PC-9 (cell line): ENCODE measurements around the gene CCT2. TPM values are rescaled to one million over a fixed set of nuclear protein-coding genes. Genes with fewer than 3 reads are reported as not detected.

Source experiments
- BruUV-seq: library from RNA; stranded (reverse); fragments of 400-500 nt; replicated peaks from 2 replicates; lab custom pipeline; 2021; lab: Mats Ljungman, UMichigan
- CTCF ChIA-PET: fragments of 300-600 bp; sonication (Branson Sonifier 250); formaldehyde crosslinking; loops from one replicate; lab custom pipeline; 2022; ENCODE audit warnings: antibody characterized with exemption; lab: Charles Lee
- POLR2A ChIA-PET: fragments of 300-600 bp; sonication (Branson Sonifier 250); formaldehyde crosslinking; loops from one replicate; lab custom pipeline; 2022; ENCODE audit warnings: antibody characterized with exemption; ENCODE audit not compliant: unreplicated experiment; lab: Charles Lee
- DNase-seq, 2 experiments: peaks; one replicate each; pipeline versions ENCODE4 v3.0.0 to v3.0.0-alpha.2; 2015 to 2022; ENCODE audit warnings: mixed read lengths in 1 of 2
- H2AFZ ChIP-seq: fragments of 200-600 bp; sonication (generic); 2 replicates; pipeline ENCODE4 v1.8.1; 2017; ENCODE audit warnings: antibody characterized with exemption
- H3F3A ChIP-seq: fragments of 200-600 bp; sonication (generic); 2 replicates; pipeline ENCODE4 v1.8.1; 2017; ENCODE audit warnings: antibody characterized with exemption, mild to moderate bottlenecking, low read depth; ENCODE audit not compliant: insufficient read depth
- H3K27ac ChIP-seq: fragments of 200-600 bp; sonication (generic); 2 replicates; pipeline ENCODE4 v1.6.1; 2016; ENCODE audit warnings: mixed run types
- H3K27me3 ChIP-seq: fragments of 200-600 bp; sonication (generic); 2 replicates; pipeline ENCODE4 v1.6.1; 2016; ENCODE audit warnings: low read depth, mixed run types; ENCODE audit not compliant: insufficient read depth
- H3K36me3 ChIP-seq: fragments of 200-600 bp; sonication (generic); 2 replicates; pipeline ENCODE4 v1.6.1; 2016; ENCODE audit warnings: low read depth, mixed run types
- H3K4me1 ChIP-seq: fragments of 200-600 bp; sonication (generic); replicated peaks from 2 replicates; pipeline ENCODE4 v1.6.1; 2016; ENCODE audit warnings: mixed run types; ENCODE audit not compliant: insufficient read depth
- H3K4me2 ChIP-seq: fragments of 200-600 bp; sonication (generic); 2 replicates; pipeline ENCODE4 v1.6.1; 2017; ENCODE audit warnings: mixed run types
- H3K4me3 ChIP-seq: fragments of 200-600 bp; sonication (generic); 2 replicates; pipeline ENCODE4 v1.6.1; 2016; ENCODE audit warnings: mixed run types
- H3K79me2 ChIP-seq: fragments of 200-600 bp; sonication (generic); 2 replicates; pipeline ENCODE4 v1.6.1; 2017; ENCODE audit warnings: low read depth, mixed run types
- H3K9me2 ChIP-seq: fragments of 200-600 bp; sonication (generic); 2 replicates; pipeline ENCODE4 v1.8.1; 2017; ENCODE audit warnings: mild to moderate bottlenecking; ENCODE audit not compliant: insufficient read depth
- H3K9me3 ChIP-seq: fragments of 200-600 bp; sonication (generic); 2 replicates; pipeline ENCODE4 v1.8.1; 2016; ENCODE audit warnings: low read depth; ENCODE audit not compliant: insufficient read depth
- H4K20me1 ChIP-seq: fragments of 200-600 bp; sonication (generic); 2 replicates; pipeline ENCODE4 v1.8.1; 2017; ENCODE audit not compliant: insufficient read depth
- CTCF ChIP-seq: fragments of 200-600 bp; sonication (generic); conservative IDR thresholded peaks from 2 replicates; pipeline ENCODE4 v1.6.1; 2017; ENCODE audit warnings: mixed run types, antibody characterized with exemption, mild to moderate bottlenecking, moderate library complexity
- EZH2 ChIP-seq: fragments of 200-600 bp; sonication (generic); IDR thresholded peaks from 2 replicates; pipeline ENCODE4 v1.8.0; 2017; ENCODE audit warnings: antibody characterized with exemption, low read depth
- intact Hi-C: fragments of 100-400 bp; cut with micrococcal nuclease; formaldehyde crosslinking; loops from one replicate; pipeline ENCODE4 v1.10.0; 2022; ENCODE audit not compliant: unreplicated experiment
- total RNA-seq: library from RNA; stranded (reverse); gene quantifications from 2 replicates; pipeline ENCODE4 v1.2.3, GENCODE V29; 2021

The CCT2 gene
- total RNA-seq, 1 experiment from 2014 or later: 162 TPM

GRCh38 chr12:69633061-69633460 is 47.8 kb downstream of the CCT2 start:
- no peaks in the 10 kb centered on the region for H3K9me2 ChIP-seq
- TF ChIP-seq CTCF (no peak; the same call in 1 of the 2 replicates), EZH2 (no peak)
- ChIA-PET CTCF (no interaction called here), POLR2A (interaction anchor here (0.5 kb wide), 1 partner anchor 62 kb away, joined by 3 read pairs; no protein-coding TSS in a partner anchor)
- no peaks in the 10 kb centered on the region for H3K9me3 ChIP-seq
- BruUV-seq: no TSS peak
- H3F3A ChIP-seq: no peaks in the 10 kb centered on the region
- H3K27me3 ChIP-seq: no peaks in the 10 kb centered on the region
- H3K36me3 ChIP-seq: no peaks in the 10 kb centered on the region
- no peak overlapping the region for H3K27ac ChIP-seq
- no peaks in the 10 kb centered on the region for H4K20me1 ChIP-seq
- H3K4me2 ChIP-seq: no peak overlapping the region
- H3K4me3 ChIP-seq: no peak overlapping the region
- H3K4me1 ChIP-seq: no peaks in the 10 kb centered on the region
- DNase-seq: no peak
- no peak overlapping the region for H2AFZ ChIP-seq
- intact Hi-C loops: no loop called here
- no peaks in the 10 kb centered on the region for H3K79me2 ChIP-seq

- no peaks in the 10 kb centered on the region for H3K9me2 ChIP-seq
- H3K9me3 ChIP-seq: no peaks in the 10 kb centered on the region
- no peak overlapping the region for H3K4me3 ChIP-seq
- no peaks in the 10 kb centered on the region for H3K27me3 ChIP-seq
- no peaks in the 10 kb centered on the region for H3K4me1 ChIP-seq
- H2AFZ ChIP-seq: no peak overlapping the region
- H3F3A ChIP-seq: no peaks in the 10 kb centered on the region
- H3K27ac ChIP-seq: no peak overlapping the region
- no peak overlapping the region for H3K4me2 ChIP-seq
- BruUV-seq: no TSS peak
- H3K36me3 ChIP-seq: no peaks in the 10 kb centered on the region
- CTCF ChIA-PET: interaction anchor here (1.1 kb wide), 1 partner anchor 282 kb away, joined by 3 read pairs; no protein-coding TSS in a partner anchor
- intact Hi-C loops: no loop called here
- POLR2A ChIA-PET: interaction anchor here (0.5 to 0.7 kb wide), 3 partner anchors 313 to 1054 kb away, joined by 3 to 10 read pairs (median 5); no protein-coding TSS in a partner anchor
- DNase-seq: peak in 1 of 2 experiments; percentile 43
- TF ChIP-seq EZH2: no peak
- TF ChIP-seq CTCF: peak; percentile 80
- no peaks in the 10 kb centered on the region for H4K20me1 ChIP-seq
- H3K79me2 ChIP-seq: no peaks in the 10 kb centered on the region
Measured at GRCh38 chr12:69639400-69640016, 54.2 kb downstream of the CCT2 start.

GRCh38 chr12:69641546-69641945 is 56.3 kb downstream of the CCT2 start:
- no peaks in the 10 kb centered on the region for H3F3A ChIP-seq
- H2AFZ ChIP-seq: no peak overlapping the region
- intact Hi-C loops: no loop called here
- H3K27ac ChIP-seq: no peak overlapping the region
- H3K4me2 ChIP-seq: no peak overlapping the region
- H3K27me3 ChIP-seq: no peaks in the 10 kb centered on the region
- no peak for DNase-seq
- no peaks in the 10 kb centered on the region for H3K36me3 ChIP-seq
- ChIA-PET CTCF (interaction anchor here (0.6 kb wide), 1 partner anchor 284 kb away, joined by 6 read pairs; no protein-coding TSS in a partner anchor), POLR2A (no interaction called here)
- H3K4me1 ChIP-seq: no peaks in the 10 kb centered on the region
- H3K9me2 ChIP-seq: no peaks in the 10 kb centered on the region
- H3K79me2 ChIP-seq: no peaks in the 10 kb centered on the region
- H3K4me3 ChIP-seq: no peak overlapping the region
- no TSS peak for BruUV-seq
- no peaks in the 10 kb centered on the region for H3K9me3 ChIP-seq
- H4K20me1 ChIP-seq: no peaks in the 10 kb centered on the region
- TF ChIP-seq EZH2: no peak
- no peak for TF ChIP-seq CTCF
